ENCODE data around the gene LDB3. TPM values are rescaled to one million over a fixed set of nuclear protein-coding genes. Genes with fewer than 3 reads are reported as not detected.

LDB3 gene
- total RNA-seq, 1 experiment from 2014 or later = not detected

GRCh38 chr10:86651631-86652331 lies 16.5 kb upstream of the LDB3 start:
- no peak for DNase-seq (ENCODE audit: low spot score)

GRCh38 chr10:86652361-86653202 lies 15.7 kb upstream of the LDB3 start:
- no peak for DNase-seq (ENCODE audit: low spot score)

GRCh38 chr10:86653379-86653778 lies 14.9 kb upstream of the LDB3 start:
- no peak for DNase-seq (ENCODE audit: low spot score)

- no peak for DNase-seq (ENCODE audit: low spot score)
Measured at GRCh38 chr10:86653987-86654386, 14.3 kb upstream of the LDB3 start.

GRCh38 chr10:86654411-86655172 lies 13.7 kb upstream of the LDB3 start, which contains the start of gene OPN4:
Gene OPN4 (plus strand): TSS chr10:86654547. CDS start chr10:86654784, 237 bp downstream.
- DNase-seq (ENCODE audit: low spot score) = no peak

- DNase-seq (ENCODE audit: low spot score) = no peak
Measured at GRCh38 chr10:86655173-86655540, 13.2 kb upstream of the LDB3 start.

- DNase-seq (ENCODE audit: low spot score) = no peak
Measured at GRCh38 chr10:86655596-86655995, 12.7 kb upstream of the LDB3 start.

- DNase-seq (ENCODE audit: low spot score) = no peak
Measured at GRCh38 chr10:86657011-86657395, 11.3 kb upstream of the LDB3 start.

- DNase-seq (ENCODE audit: low spot score) = no peak
Measured at GRCh38 chr10:86657396-86658011, 10.8 kb upstream of the LDB3 start.

- no peak for DNase-seq (ENCODE audit: low spot score)
Measured at GRCh38 chr10:86658261-86658741, 10.0 kb upstream of the LDB3 start.

- no peak for DNase-seq (ENCODE audit: low spot score)
Measured at GRCh38 chr10:86658751-86659150, 9.6 kb upstream of the LDB3 start.

GRCh38 chr10:86659161-86659691 lies 9.1 kb upstream of the LDB3 start:
- no peak for DNase-seq (ENCODE audit: low spot score)

GRCh38 chr10:86659721-86660453 lies 8.4 kb upstream of the LDB3 start:
- no peak for DNase-seq (ENCODE audit: low spot score)

GRCh38 chr10:86661161-86662025 lies 6.9 kb upstream of the LDB3 start:
- no peak for DNase-seq (ENCODE audit: low spot score)

- DNase-seq (ENCODE audit: low spot score) = no peak
Measured at GRCh38 chr10:86662186-86663045, 5.9 kb upstream of the LDB3 start.

GRCh38 chr10:86663046-86663345 lies 5.3 kb upstream of the LDB3 start:
- no peak for DNase-seq (ENCODE audit: low spot score)

- DNase-seq (ENCODE audit: low spot score) = no peak
Measured at GRCh38 chr10:86663576-86664339, 4.6 kb upstream of the LDB3 start.
